Keratinocyte (primary cell): ENCODE data around the gene ALDOA. TPM values are rescaled to one million over a fixed set of nuclear protein-coding genes. Genes with fewer than 3 reads are reported as not detected.

Experiments
- DNase-seq: peaks from one replicate; pipeline ENCODE4 v3.0.0-alpha.2; 2011; ENCODE audit warnings: low read depth, missing footprints, low spot score
- FAIRE-seq: peaks from 2 replicates; lab custom pipeline; 2011; peaks lifted over from hg19 to GRCh38; lab: Jason Lieb, UNC
- H2AFZ ChIP-seq: 2 replicates; pipeline ENCODE4 v1.6.0; 2012; ENCODE audit warnings: low read length, control low read depth, inconsistent platforms; ENCODE audit not compliant: control insufficient read depth
- H3K27ac ChIP-seq: 2 replicates; pipeline ENCODE4 v1.5.1; 2011; ENCODE audit warnings: low read length; ENCODE audit not compliant: control insufficient read depth, insufficient read depth
- H3K27me3 ChIP-seq: 3 replicates; pipeline ENCODE4 v1.6.0; 2011; ENCODE audit warnings: low read length; ENCODE audit not compliant: control insufficient read depth, insufficient read depth; ENCODE audit errors: extremely low read depth
- H3K36me3 ChIP-seq, 2 experiments: 2 replicates in 1 of 2; 3 replicates in 1 of 2; pipeline ENCODE4 v1.5.1; 2011; ENCODE audit warnings: low read length in 2 of 2, mild to moderate bottlenecking in 1 of 2; ENCODE audit not compliant: control insufficient read depth in 2 of 2, insufficient read depth in 2 of 2; ENCODE audit errors: extremely low read depth in 1 of 2
- H3K4me1 ChIP-seq: 3 replicates; pipeline ENCODE4 v1.5.1; 2011; ENCODE audit warnings: low read length; ENCODE audit not compliant: control insufficient read depth, insufficient read depth; ENCODE audit errors: extremely low read depth
- H3K4me2 ChIP-seq: 3 replicates; pipeline ENCODE4 v1.6.0; 2011; ENCODE audit warnings: low read depth, low read length; ENCODE audit not compliant: control insufficient read depth, insufficient read depth; ENCODE audit errors: extremely low read depth
- H3K4me3 ChIP-seq, 3 experiments: fragments of 200-600 bp in 1 of 3; sonication (generic) in 1 of 3; 2 replicates in 2 of 3; 3 replicates in 1 of 3; pipeline ENCODE4 v1.5.1; 2011 to 2016; ENCODE audit warnings: low read length in 3 of 3, mild to moderate bottlenecking in 3 of 3, control low read depth in 2 of 3, inconsistent platforms in 1 of 3, low read depth in 1 of 3, mixed read lengths in 1 of 3, mixed run types in 1 of 3, moderate library complexity in 1 of 3; ENCODE audit not compliant: control insufficient read depth in 2 of 3, insufficient read depth in 2 of 3; ENCODE audit errors: extremely low read depth in 1 of 3
- H3K79me2 ChIP-seq: 2 replicates; pipeline ENCODE4 v1.6.0; 2012; ENCODE audit warnings: low read length; ENCODE audit not compliant: control insufficient read depth, insufficient read depth
- H3K9ac ChIP-seq: 3 replicates; pipeline ENCODE4 v1.6.0; 2011; ENCODE audit warnings: low read length; ENCODE audit not compliant: control insufficient read depth, insufficient read depth; ENCODE audit errors: extremely low read depth
- H3K9me1 ChIP-seq: 3 replicates; pipeline ENCODE4 v1.6.0; 2011; ENCODE audit warnings: low read length; ENCODE audit not compliant: control insufficient read depth, insufficient read depth; ENCODE audit errors: extremely low read depth
- H3K9me3 ChIP-seq: 2 replicates; pipeline ENCODE4 v1.5.1; 2012; ENCODE audit warnings: low read depth, low read length; ENCODE audit not compliant: control insufficient read depth
- H4K20me1 ChIP-seq: 3 replicates; pipeline ENCODE4 v1.6.0; 2011; ENCODE audit warnings: low read length; ENCODE audit not compliant: control insufficient read depth, insufficient read depth; ENCODE audit errors: extremely low read depth
- EZH2 ChIP-seq: IDR thresholded peaks from one replicate; pipeline ENCODE4 v1.6.1; 2012; ENCODE audit warnings: inconsistent platforms, mild to moderate bottlenecking, low read length, moderate library complexity
- dilution Hi-C: fragments of 300-500 bp; cut with MboI; formaldehyde crosslinking; loops from one replicate; pipeline ENCODE4 v1.7.0; 2020; ENCODE audit warnings: low sequenced_read_pairs; ENCODE audit not compliant: extremely low pct_ligation_motif_present
- polyA plus RNA-seq, 5 experiments: library from polyadenylated mRNA; depleted of rRNA in 3 of 5; stranded (reverse) in 3 of 5; stranded (forward) in 1 of 5; unstranded in 1 of 5; fragments of >200 nt; gene quantifications; 1 replicate in 1 of 5; 2 replicates in 3 of 5; 3 replicates in 1 of 5; pipeline versions ENCODE4 v1.2.1 to v1.2.3, GENCODE V29; 2011 to 2012; ENCODE audit warnings: missing spikeins in 2 of 5, low read depth in 1 of 5, low replicate concordance in 1 of 5
- TF ChIP-seq, protein P1 (sequence below), 3 experiments: IDR thresholded peaks in 1 of 3; conservative IDR thresholded peaks in 1 of 3; optimal IDR thresholded peaks in 1 of 3; 2 replicates in 2 of 3; 3 replicates in 1 of 3; pipeline versions ENCODE3 to v1.5.1; 2011; ENCODE audit warnings: low read length in 3 of 3, mild to moderate bottlenecking in 3 of 3, moderate library complexity in 2 of 3, control low read depth in 1 of 3, inconsistent platforms in 1 of 3; ENCODE audit not compliant: insufficient read depth in 2 of 3; ENCODE audit errors: extremely low read depth in 1 of 3

The ALDOA gene
- polyA plus RNA-seq, 1 donor (not counting 4 experiments of a cell fraction or from before 2014, with no cell fraction given): 800 TPM

DNA sequence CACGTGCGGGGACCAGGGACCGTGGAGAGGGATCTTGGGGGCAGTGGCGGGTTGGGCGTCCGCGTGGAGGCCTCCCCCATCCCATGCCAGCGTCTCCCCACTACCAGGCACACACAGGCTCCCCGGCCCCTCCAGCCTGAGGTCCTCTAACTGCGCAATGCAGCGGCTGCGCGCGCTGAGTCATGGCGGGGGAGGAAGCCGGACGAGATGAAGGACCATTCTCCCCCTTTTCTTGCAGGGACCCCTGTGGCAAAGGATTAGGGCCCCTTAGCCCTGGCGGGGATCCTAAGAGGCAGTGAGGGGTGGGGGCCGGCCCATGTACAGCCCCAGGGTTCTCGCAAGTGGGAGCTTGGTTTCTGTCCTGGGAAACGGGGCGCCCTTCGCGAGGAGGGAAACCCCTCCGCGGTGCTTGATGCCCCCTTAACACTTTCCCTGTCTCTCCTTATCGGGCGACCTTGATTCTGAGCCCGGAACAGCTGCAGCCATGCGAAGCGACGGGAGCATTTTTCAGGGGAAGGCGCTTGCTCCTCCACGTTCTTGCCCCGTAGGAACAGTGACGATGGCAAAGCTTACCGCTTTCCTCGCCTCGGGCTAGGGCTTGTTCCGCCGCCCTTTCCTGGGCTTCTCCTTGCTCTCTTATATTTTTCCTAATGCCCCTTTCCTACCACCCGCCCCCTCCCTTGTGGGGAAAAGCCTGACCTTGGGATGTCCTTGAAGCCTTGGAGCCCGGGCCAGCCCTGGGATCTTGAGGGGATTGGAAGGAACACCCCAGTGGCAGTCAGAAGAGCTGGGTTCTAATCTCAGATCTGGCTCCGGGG lies 592 bp downstream of the ALDOA start:
- Histone ChIP-seq H3K27me3 (no peaks in the 10 kb centered on the region), H3K36me3 (peaks cover 39 to 42% of the 10 kb centered on the region in 2 experiments), H3K4me1 (peaks cover 35% of the 10 kb centered on the region), H3K4me3 (peak overlapping the region; percentile 87 to 98 (median 96)), H3K27ac (peak overlapping the region; percentile 92), H4K20me1 (peaks cover 40% of the 10 kb centered on the region), H3K9me1 (no peaks in the 10 kb centered on the region), H2AFZ (no peak overlapping the region), H3K9me3 (no peaks in the 10 kb centered on the region), H3K4me2 (peak overlapping the region; percentile 97), H3K9ac (peak overlapping the region; percentile 95), H3K79me2 (peaks cover 54% of the 10 kb centered on the region)
- no peak for FAIRE-seq
- DNase-seq: no peak
- TF ChIP-seq, protein P1, sequence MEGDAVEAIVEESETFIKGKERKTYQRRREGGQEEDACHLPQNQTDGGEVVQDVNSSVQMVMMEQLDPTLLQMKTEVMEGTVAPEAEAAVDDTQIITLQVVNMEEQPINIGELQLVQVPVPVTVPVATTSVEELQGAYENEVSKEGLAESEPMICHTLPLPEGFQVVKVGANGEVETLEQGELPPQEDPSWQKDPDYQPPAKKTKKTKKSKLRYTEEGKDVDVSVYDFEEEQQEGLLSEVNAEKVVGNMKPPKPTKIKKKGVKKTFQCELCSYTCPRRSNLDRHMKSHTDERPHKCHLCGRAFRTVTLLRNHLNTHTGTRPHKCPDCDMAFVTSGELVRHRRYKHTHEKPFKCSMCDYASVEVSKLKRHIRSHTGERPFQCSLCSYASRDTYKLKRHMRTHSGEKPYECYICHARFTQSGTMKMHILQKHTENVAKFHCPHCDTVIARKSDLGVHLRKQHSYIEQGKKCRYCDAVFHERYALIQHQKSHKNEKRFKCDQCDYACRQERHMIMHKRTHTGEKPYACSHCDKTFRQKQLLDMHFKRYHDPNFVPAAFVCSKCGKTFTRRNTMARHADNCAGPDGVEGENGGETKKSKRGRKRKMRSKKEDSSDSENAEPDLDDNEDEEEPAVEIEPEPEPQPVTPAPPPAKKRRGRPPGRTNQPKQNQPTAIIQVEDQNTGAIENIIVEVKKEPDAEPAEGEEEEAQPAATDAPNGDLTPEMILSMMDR (optimal IDR thresholded peaks at IDR 0.05 in 1 of 3, IDR thresholded peaks at IDR 0.05 in 1 of 3, conservative IDR thresholded peaks at IDR 0.05 in 1 of 3; ENCODE audit: extremely low read depth in 1 of 3, insufficient read depth in 2 of 3, low read length in 3 of 3): no peak
- dilution Hi-C loops: no loop called here

DNA sequence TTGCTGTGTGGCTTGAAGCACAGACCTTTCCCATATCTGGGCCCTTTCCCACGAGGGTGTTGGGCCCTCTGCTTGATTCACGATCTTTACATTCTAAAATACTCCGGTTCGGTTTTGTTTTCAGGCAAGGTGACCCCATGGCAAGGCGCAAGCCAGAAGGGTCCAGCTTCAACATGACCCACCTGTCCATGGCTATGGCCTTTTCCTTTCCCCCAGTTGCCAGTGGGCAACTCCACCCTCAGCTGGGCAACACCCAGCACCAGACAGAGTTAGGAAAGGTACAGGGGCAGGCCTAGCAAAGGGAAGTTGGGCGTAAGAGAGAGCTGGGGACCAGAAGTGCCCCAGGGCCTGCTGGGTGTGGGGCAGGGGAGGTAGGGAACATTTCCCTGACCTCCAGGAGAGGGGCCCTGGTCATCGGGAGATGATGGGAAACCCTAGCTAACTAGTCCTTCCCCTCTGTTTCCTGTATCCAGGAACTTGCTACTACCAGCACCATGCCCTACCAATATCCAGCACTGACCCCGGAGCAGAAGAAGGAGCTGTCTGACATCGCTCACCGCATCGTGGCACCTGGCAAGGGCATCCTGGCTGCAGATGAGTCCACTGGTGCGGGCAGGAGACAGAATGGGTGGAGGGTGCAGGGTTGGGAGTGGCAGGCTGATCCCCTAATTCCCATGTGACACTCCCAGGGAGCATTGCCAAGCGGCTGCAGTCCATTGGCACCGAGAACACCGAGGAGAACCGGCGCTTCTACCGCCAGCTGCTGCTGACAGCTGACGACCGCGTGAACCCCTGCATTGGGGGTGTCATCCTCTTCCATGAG lies 1.4 kb downstream of the ALDOA start:
- peaks cover 35% of the 10 kb centered on the region for H3K4me1 ChIP-seq
- H3K4me3 ChIP-seq: peak overlapping the region; percentile 87 to 98 (median 96)
- no peaks in the 10 kb centered on the region for H3K27me3 ChIP-seq
- H3K4me2 ChIP-seq: peak overlapping the region; percentile 97
- H3K36me3 ChIP-seq: peaks cover 42 to 49% of the 10 kb centered on the region in 2 experiments
- TF ChIP-seq, protein P1 (optimal IDR thresholded peaks at IDR 0.05 in 1 of 3, IDR thresholded peaks at IDR 0.05 in 1 of 3, conservative IDR thresholded peaks at IDR 0.05 in 1 of 3; ENCODE audit: extremely low read depth in 1 of 3, insufficient read depth in 2 of 3, low read length in 3 of 3): no peak
- TF ChIP-seq EZH2: no peak
- peak overlapping the region; percentile 95 for H3K9ac ChIP-seq
- dilution Hi-C loops: no loop called here
- H3K9me3 ChIP-seq: no peaks in the 10 kb centered on the region
- peaks cover 40% of the 10 kb centered on the region for H4K20me1 ChIP-seq
- DNase-seq: no peak
- H3K27ac ChIP-seq: peak overlapping the region; percentile 92
- no peak for FAIRE-seq
- H2AFZ ChIP-seq: no peak overlapping the region
- peaks cover 54% of the 10 kb centered on the region for H3K79me2 ChIP-seq
- no peaks in the 10 kb centered on the region for H3K9me1 ChIP-seq
